HepG2 (cell line): Measurements from ENCODE around the gene RUNX2. TPM values are rescaled to one million over a fixed set of nuclear protein-coding genes. Genes with fewer than 3 reads are reported as not detected.

Source experiments
- DNMT1 ChIP-seq: sonication (generic); formaldehyde crosslinking; IDR thresholded peaks from 2 replicates; pipeline ENCODE4 v1.5.1; 2020; ENCODE audit warnings: mild to moderate bottlenecking, missing genetic modification reagents
- SCMH1 ChIP-seq: sonication (generic); formaldehyde crosslinking; IDR thresholded peaks from 2 replicates; pipeline ENCODE4 v1.9.0; 2021; ENCODE audit warnings: missing genetic modification reagents, mild to moderate bottlenecking, borderline replicate concordance
- TAF1 ChIP-seq: sonication (generic); formaldehyde crosslinking; IDR thresholded peaks from 2 replicates; pipeline ENCODE4 v1.4.0; 2020; ENCODE audit warnings: missing genetic modification reagents
- ZNF354B ChIP-seq: sonication (generic); formaldehyde crosslinking; IDR thresholded peaks from 2 replicates; pipeline ENCODE4 v1.8.0; 2022; ENCODE audit warnings: mild to moderate bottlenecking, missing genetic modification reagents
- ZNF383 ChIP-seq: sonication (generic); formaldehyde crosslinking; IDR thresholded peaks from 2 replicates; pipeline ENCODE4 v1.4.0; 2020; ENCODE audit warnings: missing genetic modification reagents, mild to moderate bottlenecking, borderline replicate concordance
- polyA plus RNA-seq, 8 experiments: library from polyadenylated mRNA; depleted of rRNA in 3 of 8; stranded (reverse) in 7 of 8; unstranded in 1 of 8; fragments of >200 nt; fragmentation: Illumina TruSeq in 4 of 8; extraction: Trizol in 4 of 8; gene quantifications; 2 replicates each; pipeline versions ENCODE4 v1.2.1 to v1.2.3, GENCODE V29; 2011 to 2016; ENCODE audit warnings: low read depth in 4 of 8, missing spikeins in 1 of 8, mixed read lengths in 1 of 8; ENCODE audit not compliant: insufficient read depth in 1 of 8
- total RNA-seq, 5 experiments: library from RNA; depleted of rRNA; stranded (reverse); fragments of >200 nt; fragmentation: Illumina TruSeq; extraction: Trizol; gene quantifications; 2 replicates each; pipeline ENCODE4 v1.2.3, GENCODE V29; 2016; ENCODE audit warnings: low read depth in 1 of 5
- TF ChIP-seq, protein P1 (sequence below), 2 experiments: sonication (generic) in 1 of 2; formaldehyde crosslinking in 1 of 2; IDR thresholded peaks; 2 replicates each; pipeline versions ENCODE4 v1.6.1 to v1.9.0; 2014 to 2022; ENCODE audit warnings: antibody characterized with exemption in 1 of 2, borderline replicate concordance in 1 of 2, inconsistent platforms in 1 of 2, low read depth in 1 of 2, missing genetic modification reagents in 1 of 2
- TF ChIP-seq, protein P2 (sequence below): sonication (generic); formaldehyde crosslinking; IDR thresholded peaks from 2 replicates; pipeline ENCODE4 v1.4.0; 2020; ENCODE audit warnings: missing genetic modification reagents, low read depth, mild to moderate bottlenecking, borderline replicate concordance
- TF ChIP-seq, protein P3 (sequence below): IDR thresholded peaks from 2 replicates; pipeline ENCODE4 v1.6.1; 2016; ENCODE audit warnings: mild to moderate bottlenecking
- TF ChIP-seq, protein P4 (sequence below): sonication (generic); formaldehyde crosslinking; conservative IDR thresholded peaks from 2 replicates; pipeline ENCODE4 v1.8.1; 2023; ENCODE audit warnings: missing genetic modification reagents

RUNX2 gene
- total and polyA plus RNA-seq, 2 of the 13 experiments (the other 11 are each of a cell fraction or from before 2014, with no cell fraction given) = not detected

DNA sequence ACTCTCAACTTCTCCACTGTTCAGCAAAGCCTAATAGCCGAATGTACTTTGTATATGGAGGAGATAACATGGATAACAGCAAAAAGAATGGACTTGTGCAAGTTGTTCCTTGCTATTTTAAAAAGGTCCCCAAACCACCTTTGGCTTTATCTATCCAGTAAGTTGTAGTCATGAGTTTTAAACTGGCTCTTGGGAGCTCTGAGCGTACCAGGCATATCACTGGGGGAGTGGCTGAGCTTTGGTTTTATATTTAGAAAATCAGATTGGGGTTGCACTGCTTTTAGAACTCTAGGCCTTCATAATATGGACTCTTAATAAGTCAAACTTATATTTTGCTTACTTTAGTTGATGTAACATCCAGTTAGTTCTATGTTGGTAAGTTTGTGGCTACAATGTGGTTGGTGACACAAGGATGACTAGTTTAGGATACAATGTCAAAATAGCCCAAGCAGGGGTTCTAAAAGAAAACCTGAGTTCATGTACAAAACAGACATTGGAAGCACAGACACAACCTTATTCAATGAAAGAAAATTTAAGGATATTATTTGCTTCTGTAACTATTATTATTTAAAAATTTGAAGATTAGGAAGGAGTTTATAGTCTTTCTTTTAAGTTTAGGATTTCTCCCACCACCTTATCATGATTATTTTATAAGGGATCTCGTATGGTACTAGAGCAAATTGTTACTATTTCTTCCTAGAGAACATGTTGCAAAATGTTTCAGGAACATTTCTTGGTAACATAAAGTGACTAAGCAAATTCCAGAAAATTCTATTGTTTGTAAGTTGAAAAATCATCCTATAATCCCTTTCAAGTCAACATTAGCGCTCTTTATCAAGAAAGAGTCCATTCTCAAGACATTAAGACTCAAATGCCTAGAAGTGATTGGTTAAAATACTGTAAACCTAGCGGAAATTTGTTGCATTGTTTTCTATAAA is 215.4 kb downstream of the RUNX2 start (continued):
- TF ChIP-seq, protein P1, sequence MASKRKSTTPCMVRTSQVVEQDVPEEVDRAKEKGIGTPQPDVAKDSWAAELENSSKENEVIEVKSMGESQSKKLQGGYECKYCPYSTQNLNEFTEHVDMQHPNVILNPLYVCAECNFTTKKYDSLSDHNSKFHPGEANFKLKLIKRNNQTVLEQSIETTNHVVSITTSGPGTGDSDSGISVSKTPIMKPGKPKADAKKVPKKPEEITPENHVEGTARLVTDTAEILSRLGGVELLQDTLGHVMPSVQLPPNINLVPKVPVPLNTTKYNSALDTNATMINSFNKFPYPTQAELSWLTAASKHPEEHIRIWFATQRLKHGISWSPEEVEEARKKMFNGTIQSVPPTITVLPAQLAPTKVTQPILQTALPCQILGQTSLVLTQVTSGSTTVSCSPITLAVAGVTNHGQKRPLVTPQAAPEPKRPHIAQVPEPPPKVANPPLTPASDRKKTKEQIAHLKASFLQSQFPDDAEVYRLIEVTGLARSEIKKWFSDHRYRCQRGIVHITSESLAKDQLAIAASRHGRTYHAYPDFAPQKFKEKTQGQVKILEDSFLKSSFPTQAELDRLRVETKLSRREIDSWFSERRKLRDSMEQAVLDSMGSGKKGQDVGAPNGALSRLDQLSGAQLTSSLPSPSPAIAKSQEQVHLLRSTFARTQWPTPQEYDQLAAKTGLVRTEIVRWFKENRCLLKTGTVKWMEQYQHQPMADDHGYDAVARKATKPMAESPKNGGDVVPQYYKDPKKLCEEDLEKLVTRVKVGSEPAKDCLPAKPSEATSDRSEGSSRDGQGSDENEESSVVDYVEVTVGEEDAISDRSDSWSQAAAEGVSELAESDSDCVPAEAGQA (IDR thresholded peaks at IDR 0.05; ENCODE audit: low read depth) = no peak
- TF ChIP-seq, protein P1 (CRISPR knock-in tag; IDR thresholded peaks at IDR 0.05; ENCODE audit: borderline replicate concordance) = no peak
- TF ChIP-seq DNMT1 (CRISPR knock-in tag) (no peak), SCMH1 (no peak), TAF1 (CRISPR knock-in tag) (no peak), ZNF383 (CRISPR knock-in tag) (no peak), ZNF354B (CRISPR knock-in tag) (no peak)
- TF ChIP-seq, protein P2, sequence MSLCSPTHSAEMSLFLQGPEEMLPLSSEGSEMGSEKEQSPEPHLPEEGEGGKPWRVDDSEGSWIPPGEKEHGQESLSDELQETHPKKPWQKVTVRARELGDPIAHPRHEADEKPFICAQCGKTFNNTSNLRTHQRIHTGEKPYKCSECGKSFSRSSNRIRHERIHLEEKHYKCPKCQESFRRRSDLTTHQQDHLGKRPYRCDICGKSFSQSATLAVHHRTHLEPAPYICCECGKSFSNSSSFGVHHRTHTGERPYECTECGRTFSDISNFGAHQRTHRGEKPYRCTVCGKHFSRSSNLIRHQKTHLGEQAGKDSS (CRISPR knock-in tag) = no peak
- TF ChIP-seq, protein P3, sequence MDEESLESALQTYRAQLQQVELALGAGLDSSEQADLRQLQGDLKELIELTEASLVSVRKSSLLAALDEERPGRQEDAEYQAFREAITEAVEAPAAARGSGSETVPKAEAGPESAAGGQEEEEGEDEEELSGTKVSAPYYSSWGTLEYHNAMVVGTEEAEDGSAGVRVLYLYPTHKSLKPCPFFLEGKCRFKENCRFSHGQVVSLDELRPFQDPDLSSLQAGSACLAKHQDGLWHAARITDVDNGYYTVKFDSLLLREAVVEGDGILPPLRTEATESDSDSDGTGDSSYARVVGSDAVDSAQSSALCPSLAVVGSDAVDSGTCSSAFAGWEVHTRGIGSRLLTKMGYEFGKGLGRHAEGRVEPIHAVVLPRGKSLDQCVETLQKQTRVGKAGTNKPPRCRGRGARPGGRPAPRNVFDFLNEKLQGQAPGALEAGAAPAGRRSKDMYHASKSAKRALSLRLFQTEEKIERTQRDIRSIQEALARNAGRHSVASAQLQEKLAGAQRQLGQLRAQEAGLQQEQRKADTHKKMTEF (CRISPR knock-in tag) = no peak
- TF ChIP-seq, protein P4, sequence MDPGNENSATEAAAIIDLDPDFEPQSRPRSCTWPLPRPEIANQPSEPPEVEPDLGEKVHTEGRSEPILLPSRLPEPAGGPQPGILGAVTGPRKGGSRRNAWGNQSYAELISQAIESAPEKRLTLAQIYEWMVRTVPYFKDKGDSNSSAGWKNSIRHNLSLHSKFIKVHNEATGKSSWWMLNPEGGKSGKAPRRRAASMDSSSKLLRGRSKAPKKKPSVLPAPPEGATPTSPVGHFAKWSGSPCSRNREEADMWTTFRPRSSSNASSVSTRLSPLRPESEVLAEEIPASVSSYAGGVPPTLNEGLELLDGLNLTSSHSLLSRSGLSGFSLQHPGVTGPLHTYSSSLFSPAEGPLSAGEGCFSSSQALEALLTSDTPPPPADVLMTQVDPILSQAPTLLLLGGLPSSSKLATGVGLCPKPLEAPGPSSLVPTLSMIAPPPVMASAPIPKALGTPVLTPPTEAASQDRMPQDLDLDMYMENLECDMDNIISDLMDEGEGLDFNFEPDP (CRISPR knock-in tag) = no peak
